ENCODE measurements around the gene SUSD6. TPM values are rescaled to one million over a fixed set of nuclear protein-coding genes. Genes with fewer than 3 reads are reported as not detected.

SUSD6 gene
- total and polyA plus RNA-seq, 2 donors (not counting 1 experiment from before 2014, with no cell fraction given), result 62.3 to 97.8 TPM

GRCh38 chr14:69669375-69669774, 58.0 kb downstream of the SUSD6 start:
- TF ChIP-seq EZH2 (IDR thresholded peaks at IDR 0.05; ENCODE audit: borderline replicate concordance, insufficient read depth, low read depth, low read length, poor library complexity, severe bottlenecking) (no peak), CTCF (IDR thresholded peaks at IDR 0.05) (no peak)
- H3K27ac Mint-ChIP-seq, result peak overlapping the region; percentile 76
- Histone ChIP-seq H3K4me2 (replicated peaks; ENCODE audit: low read depth, low read length, poor library complexity, severe bottlenecking) (peak overlapping the region; percentile 21), H3K27ac (ENCODE audit: low read length in 2 of 2) (peak overlapping the region in 1 of 2 donors; percentile 62), H3K9me3 (ENCODE audit: control extremely low read depth in 1 of 3, control insufficient read depth in 2 of 3, insufficient read depth in 1 of 3, low read length in 2 of 3) (peaks cover 0 to 11% (median 0%) of the 10 kb centered on the region in 3 donors), H2AFZ (ENCODE audit: insufficient read depth, low read depth, low read length, poor library complexity, severe bottlenecking) (no peak overlapping the region), H4K20me1 (ENCODE audit: control insufficient read depth, insufficient read depth, low read length, poor library complexity, severe bottlenecking) (peaks cover 89% of the 10 kb centered on the region), H3K4me1 (ENCODE audit: control insufficient read depth in 2 of 2, insufficient read depth in 2 of 2, low read length in 2 of 2) (peaks cover 89 to 96% of the 10 kb centered on the region in 2 donors), H3K27me3 (replicated peaks in 1 of 4; ENCODE audit: control extremely low read depth in 1 of 4, control insufficient read depth in 3 of 4, insufficient read depth in 4 of 4, low read length in 3 of 4) (no peaks in the 10 kb centered on the region), H3K36me3 (replicated peaks in 1 of 2; ENCODE audit: control extremely low read depth in 1 of 2, control insufficient read depth in 1 of 2, extremely low read depth in 1 of 2, insufficient read depth in 2 of 2, low read length in 1 of 2) (peaks cover 6 to 13% of the 10 kb centered on the region in 2 experiments), H3K79me2 (ENCODE audit: control insufficient read depth, insufficient read depth, low read length) (peaks cover 95% of the 10 kb centered on the region), H3K9ac (ENCODE audit: low read length) (no peak overlapping the region), H3K4me3 (ENCODE audit: control extremely low read depth in 1 of 5, extremely low read depth in 1 of 5, insufficient read depth in 1 of 5, low read depth in 2 of 5, low read length in 4 of 5) (no peak overlapping the region)
- intact Hi-C loops (cut with micrococcal nuclease), result no loop called here
- H3K27me3 Mint-ChIP-seq, result no peaks in the 10 kb centered on the region
- H3K4me3 Mint-ChIP-seq, result peak overlapping the region; percentile 52
- peaks cover 95% of the 10 kb centered on the region for H3K4me1 Mint-ChIP-seq
- DNase-seq (no peak), ATAC-seq (ENCODE audit: low read depth) (no peak)
- 61% methylated on average over 2 of the region's 2 CpGs for WGBS (ENCODE audit: insufficient coverage)
- no peaks in the 10 kb centered on the region for H3K9me3 Mint-ChIP-seq (ENCODE audit: insufficient read depth)
- ChIA-PET POLR2A (interaction anchor here (0.7 kb wide), 1 partner anchor 33 kb away, joined by 4 read pairs; no protein-coding TSS in a partner anchor), CTCF (interaction anchor here (1.0 to 1.3 kb wide), 2 partner anchors 39 to 57 kb away, joined by 3 read pairs; no protein-coding TSS in a partner anchor)

GRCh38 chr14:69670093-69670492, 58.7 kb downstream of the SUSD6 start:
- 86% methylated on average over 1 of the region's 1 CpG for WGBS (ENCODE audit: insufficient coverage)
- DNase-seq (no peak), ATAC-seq (ENCODE audit: low read depth) (no peak)
- H3K4me1 ChIP-seq (ENCODE audit: control insufficient read depth in 2 of 2, insufficient read depth in 2 of 2, low read length in 2 of 2), result peaks cover 89 to 96% of the 10 kb centered on the region in 2 donors
- TF ChIP-seq CTCF (IDR thresholded peaks at IDR 0.05) (no peak), EZH2 (IDR thresholded peaks at IDR 0.05; ENCODE audit: borderline replicate concordance, insufficient read depth, low read depth, low read length, poor library complexity, severe bottlenecking) (no peak)
- peaks cover 6 to 9% of the 10 kb centered on the region in 2 experiments for H3K36me3 ChIP-seq (replicated peaks in 1 of 2; ENCODE audit: control extremely low read depth in 1 of 2, control insufficient read depth in 1 of 2, extremely low read depth in 1 of 2, insufficient read depth in 2 of 2, low read length in 1 of 2)
- peaks cover 0 to 11% (median 0%) of the 10 kb centered on the region in 3 donors for H3K9me3 ChIP-seq (ENCODE audit: control extremely low read depth in 1 of 3, control insufficient read depth in 2 of 3, insufficient read depth in 1 of 3, low read length in 2 of 3)
- intact Hi-C loops (cut with micrococcal nuclease), result loop anchor here (5.0 kb wide), 2 partner anchors 33 to 37 kb away; no protein-coding TSS in a partner anchor
- Mint-ChIP-seq H3K27ac (peak overlapping the region; percentile 76), H3K4me3 (no peak overlapping the region), H3K27me3 (no peaks in the 10 kb centered on the region), H3K4me1 (peaks cover 95% of the 10 kb centered on the region), H3K9me3 (ENCODE audit: insufficient read depth) (no peaks in the 10 kb centered on the region)
- no peak overlapping the region for H3K4me3 ChIP-seq (ENCODE audit: control extremely low read depth in 1 of 5, extremely low read depth in 1 of 5, insufficient read depth in 1 of 5, low read depth in 2 of 5, low read length in 4 of 5)
- peaks cover 89% of the 10 kb centered on the region for H4K20me1 ChIP-seq (ENCODE audit: control insufficient read depth, insufficient read depth, low read length, poor library complexity, severe bottlenecking)
- ChIA-PET CTCF (no interaction called here), POLR2A (no interaction called here)
- H3K27me3 ChIP-seq (replicated peaks in 1 of 4; ENCODE audit: control extremely low read depth in 1 of 4, control insufficient read depth in 3 of 4, insufficient read depth in 4 of 4, low read length in 3 of 4), result no peaks in the 10 kb centered on the region
- H3K9ac ChIP-seq (ENCODE audit: low read length), result no peak overlapping the region
- no peak overlapping the region for H3K4me2 ChIP-seq (replicated peaks; ENCODE audit: low read depth, low read length, poor library complexity, severe bottlenecking)
- no peak overlapping the region for H2AFZ ChIP-seq (ENCODE audit: insufficient read depth, low read depth, low read length, poor library complexity, severe bottlenecking)
- peak overlapping the region in 1 of 2 donors; percentile 62 for H3K27ac ChIP-seq (ENCODE audit: low read length in 2 of 2)
- peaks cover 95% of the 10 kb centered on the region for H3K79me2 ChIP-seq (ENCODE audit: control insufficient read depth, insufficient read depth, low read length)

All from B cell (primary cell).